ENCODE measurements around the gene TPRG1L. TPM values are rescaled to one million over a fixed set of nuclear protein-coding genes. Genes with fewer than 3 reads are reported as not detected.

The TPRG1L gene
- total RNA-seq, 2 donors from 2014 or later, result 8.6 to 24.4 TPM

DNA sequence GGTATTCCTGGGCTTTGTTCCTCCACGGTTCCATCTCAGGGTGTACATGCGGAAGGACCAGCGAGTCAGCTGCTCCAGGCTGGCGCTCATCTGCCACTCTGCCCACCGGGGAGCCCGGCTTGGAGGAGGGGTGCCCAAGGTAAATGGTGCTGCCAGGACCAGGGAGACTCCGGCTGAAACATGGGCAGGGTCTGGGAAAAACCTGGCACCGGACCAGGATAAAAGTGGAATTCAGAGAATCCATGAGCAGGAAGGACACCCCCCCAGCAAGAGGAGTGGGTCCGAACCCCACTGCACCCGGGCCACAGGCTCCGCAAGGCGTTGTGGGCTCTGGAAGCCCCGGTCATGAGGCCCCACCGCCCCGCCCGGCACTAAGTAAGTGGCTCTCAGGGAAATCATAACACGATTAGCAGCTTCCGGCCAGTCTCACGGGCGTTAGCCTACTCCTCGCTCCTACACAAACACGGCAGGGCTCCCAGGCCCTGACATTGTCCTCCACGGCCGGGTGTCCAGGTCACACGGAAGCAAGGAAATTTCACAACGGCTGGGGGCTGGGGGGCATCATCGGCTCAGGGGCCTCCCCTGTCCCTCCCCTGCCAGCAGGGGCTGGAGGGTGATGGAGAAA, 34.6 kb upstream of the TPRG1L start:
- Histone ChIP-seq H3K4me1 (no peaks in the 10 kb centered on the region), H3K27me3 (no peaks in the 10 kb centered on the region), H3K4me3 (no peak overlapping the region), H3K36me3 (replicated peaks in 1 of 2; ENCODE audit: insufficient read depth in 1 of 2, low read depth in 2 of 2) (no peaks in the 10 kb centered on the region), H3K27ac (no peak overlapping the region), H3K9me3 (no peaks in the 10 kb centered on the region)
- ATAC-seq (no peak), DNase-seq (no peak)
- TF ChIP-seq, protein P1, sequence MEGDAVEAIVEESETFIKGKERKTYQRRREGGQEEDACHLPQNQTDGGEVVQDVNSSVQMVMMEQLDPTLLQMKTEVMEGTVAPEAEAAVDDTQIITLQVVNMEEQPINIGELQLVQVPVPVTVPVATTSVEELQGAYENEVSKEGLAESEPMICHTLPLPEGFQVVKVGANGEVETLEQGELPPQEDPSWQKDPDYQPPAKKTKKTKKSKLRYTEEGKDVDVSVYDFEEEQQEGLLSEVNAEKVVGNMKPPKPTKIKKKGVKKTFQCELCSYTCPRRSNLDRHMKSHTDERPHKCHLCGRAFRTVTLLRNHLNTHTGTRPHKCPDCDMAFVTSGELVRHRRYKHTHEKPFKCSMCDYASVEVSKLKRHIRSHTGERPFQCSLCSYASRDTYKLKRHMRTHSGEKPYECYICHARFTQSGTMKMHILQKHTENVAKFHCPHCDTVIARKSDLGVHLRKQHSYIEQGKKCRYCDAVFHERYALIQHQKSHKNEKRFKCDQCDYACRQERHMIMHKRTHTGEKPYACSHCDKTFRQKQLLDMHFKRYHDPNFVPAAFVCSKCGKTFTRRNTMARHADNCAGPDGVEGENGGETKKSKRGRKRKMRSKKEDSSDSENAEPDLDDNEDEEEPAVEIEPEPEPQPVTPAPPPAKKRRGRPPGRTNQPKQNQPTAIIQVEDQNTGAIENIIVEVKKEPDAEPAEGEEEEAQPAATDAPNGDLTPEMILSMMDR (IDR thresholded peaks at IDR 0.05), result no peak
- TF ChIP-seq POLR2A (IDR thresholded peaks at IDR 0.05), result no peak
- 37 to 61% methylated on average over 2 to 25 of the region's 27 CpGs for WGBS, 2 donors
- intact Hi-C loops (cut with DNase I), result no loop called here

DNA sequence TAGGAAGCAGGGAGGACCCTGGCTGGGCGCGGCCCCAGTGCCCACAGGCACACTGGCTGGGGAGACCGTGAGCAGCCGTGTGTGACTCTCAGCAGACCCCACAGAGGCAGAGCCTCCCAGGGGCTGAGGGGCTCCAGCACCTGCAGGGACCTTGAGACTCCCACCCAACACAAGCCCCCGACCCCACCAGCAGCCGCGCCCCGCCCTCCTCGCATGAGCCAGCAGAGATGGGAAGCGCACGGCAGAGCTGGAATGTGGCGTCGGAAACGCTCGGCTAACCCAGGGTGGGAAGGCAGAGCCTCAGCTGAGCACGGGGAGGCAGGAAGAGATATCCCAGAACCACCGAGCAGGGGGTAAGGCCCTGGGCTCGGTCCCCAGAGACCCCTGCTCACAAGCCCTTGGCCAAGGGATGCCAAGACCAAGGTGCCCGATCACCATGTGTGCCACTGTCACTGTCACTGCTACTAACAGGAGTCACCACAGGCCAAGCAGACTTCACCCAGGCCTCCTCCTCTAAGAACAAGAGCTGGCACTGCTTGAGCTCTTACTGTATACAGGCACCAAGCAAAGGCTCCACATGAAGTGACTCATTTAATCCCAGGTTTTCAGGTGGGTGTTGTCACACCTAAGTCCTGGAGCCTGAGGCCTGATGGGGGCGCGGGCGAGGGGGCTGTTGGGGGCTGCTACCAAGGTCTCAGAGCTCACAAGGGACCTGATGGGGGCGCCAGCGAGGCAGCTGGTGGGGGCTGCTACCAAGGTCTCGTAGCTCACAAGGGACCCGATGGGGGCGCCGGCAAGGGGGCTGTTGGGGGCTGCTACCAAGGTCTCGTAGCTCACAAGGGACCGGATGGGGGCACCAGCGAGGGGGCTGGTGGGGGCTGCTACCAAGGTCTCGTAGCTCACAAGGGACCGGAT, 33.6 kb upstream of the TPRG1L start:
- Histone ChIP-seq H3K27me3 (no peaks in the 10 kb centered on the region), H3K36me3 (replicated peaks in 1 of 2; ENCODE audit: insufficient read depth in 1 of 2, low read depth in 2 of 2) (no peaks in the 10 kb centered on the region), H3K27ac (no peak overlapping the region), H3K4me3 (no peak overlapping the region), H3K9me3 (no peaks in the 10 kb centered on the region), H3K4me1 (no peaks in the 10 kb centered on the region)
- ATAC-seq (no peak), DNase-seq (no peak)
- WGBS, 2 donors, result 78 to 90% methylated on average over 6 to 28 of the region's 33 CpGs
- TF ChIP-seq, protein P1 (IDR thresholded peaks at IDR 0.05), result no peak
- TF ChIP-seq POLR2A (IDR thresholded peaks at IDR 0.05), result no peak
- intact Hi-C loops (cut with DNase I), result no loop called here

DNA sequence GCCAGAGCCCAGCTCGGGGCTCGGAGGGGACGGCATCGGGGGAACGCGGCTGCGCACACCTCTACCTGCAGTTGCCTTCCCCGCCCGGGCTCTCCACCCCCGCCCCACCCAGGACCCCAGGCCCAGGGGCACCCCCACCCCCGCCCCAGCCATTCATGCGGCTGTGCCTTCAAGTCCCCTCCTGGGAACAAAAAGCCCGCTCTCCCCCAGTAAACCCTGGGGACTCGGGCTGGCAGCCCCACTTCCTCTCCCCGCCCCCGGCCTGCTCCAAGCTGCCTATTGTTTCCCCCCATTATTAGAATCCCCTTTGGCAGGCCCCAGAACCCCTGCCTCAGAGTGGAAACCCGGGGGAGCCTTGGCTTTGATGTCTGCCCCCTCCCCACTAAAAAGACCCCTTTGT, 31.5 kb upstream of the TPRG1L start:
- Histone ChIP-seq H3K9me3 (no peaks in the 10 kb centered on the region), H3K27ac (no peak overlapping the region), H3K27me3 (no peaks in the 10 kb centered on the region), H3K36me3 (replicated peaks in 1 of 2; ENCODE audit: insufficient read depth in 1 of 2, low read depth in 2 of 2) (no peaks in the 10 kb centered on the region), H3K4me1 (peaks cover 7% of the 10 kb centered on the region), H3K4me3 (no peak overlapping the region)
- intact Hi-C loops (cut with DNase I), result no loop called here
- no peak for ATAC-seq
- WGBS, 2 donors, result 82 to 83% methylated on average over 4 to 14 of the region's 17 CpGs
- no peak for DNase-seq
- TF ChIP-seq, protein P1 (IDR thresholded peaks at IDR 0.05), result no peak
- TF ChIP-seq POLR2A (IDR thresholded peaks at IDR 0.05), result no peak

DNA sequence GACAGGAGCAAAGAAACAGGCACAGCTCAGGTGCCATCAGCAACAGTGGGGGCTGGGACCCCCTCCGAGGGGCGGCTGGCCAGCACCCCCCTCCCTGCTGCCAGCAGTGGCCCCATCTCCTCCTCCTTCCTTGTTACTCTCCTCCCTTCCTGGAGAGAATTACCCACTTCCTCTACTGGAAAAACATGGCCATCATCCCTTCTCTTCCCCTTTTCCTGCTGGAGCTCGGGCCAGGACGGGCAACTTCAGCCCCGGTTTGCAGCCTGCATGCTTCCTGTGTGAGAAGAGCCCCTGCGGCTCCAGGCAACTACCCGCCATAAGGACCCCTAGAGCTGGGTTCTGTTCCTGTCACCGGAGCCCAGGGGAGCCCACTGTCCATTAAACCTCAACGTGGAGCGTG, 31.1 kb upstream of the TPRG1L start:
- no peak for DNase-seq
- Histone ChIP-seq H3K27me3 (no peaks in the 10 kb centered on the region), H3K36me3 (replicated peaks in 1 of 2; ENCODE audit: insufficient read depth in 1 of 2, low read depth in 2 of 2) (no peaks in the 10 kb centered on the region), H3K27ac (no peak overlapping the region), H3K4me1 (peaks cover 11% of the 10 kb centered on the region), H3K4me3 (no peak overlapping the region), H3K9me3 (no peaks in the 10 kb centered on the region)
- WGBS, 2 donors, result 62 to 64% methylated on average over 6 to 10 of the region's 10 CpGs
- no peak for TF ChIP-seq POLR2A (IDR thresholded peaks at IDR 0.05)
- TF ChIP-seq, protein P1 (IDR thresholded peaks at IDR 0.05), result no peak
- intact Hi-C loops (cut with DNase I), result no loop called here
- no peak for ATAC-seq

Measured in body of pancreas (tissue), 4 donors.